B cell (primary cell): ENCODE data around the gene BEND7. TPM values are rescaled to one million over a fixed set of nuclear protein-coding genes. Genes with fewer than 3 reads are reported as not detected.
"Not testable (repeated sequence)": the region's sequence is repeated elsewhere in the genome, so short reads cannot be mapped to it uniquely, and the experiment has no call there.

Source experiments
- ATAC-seq: fragments of 200-7000 bp; cut with Tn5 transposase; one replicate; pipeline ENCODE4 v1.10.0; 2021; ENCODE audit warnings: low read depth, mild to moderate bottlenecking, moderate number of reproducible peaks, moderate library complexity
- CTCF ChIA-PET: fragments of 350-600 bp; sonication (Branson Sonifier 250); formaldehyde crosslinking; loops from one replicate; lab custom pipeline; 2021; ENCODE audit warnings: antibody characterized with exemption, inconsistent platforms; lab: Charles Lee
- POLR2A ChIA-PET: fragments of 350-600 bp; sonication (Branson Sonifier 250); formaldehyde crosslinking; loops from one replicate; lab custom pipeline; 2021; ENCODE audit warnings: antibody characterized with exemption; lab: Charles Lee
- DNase-seq: peaks from one replicate; pipeline ENCODE4 v3.0.0; 2013
- H2AFZ ChIP-seq: 2 replicates; pipeline ENCODE4 v1.6.1; 2012; ENCODE audit warnings: mild to moderate bottlenecking, low read depth, low read length; ENCODE audit not compliant: insufficient read depth, poor library complexity, severe bottlenecking
- H3K27ac ChIP-seq, 2 donors: 1 replicate in 1 of 2; 2 replicates in 1 of 2; pipeline ENCODE4 v1.5.1; 2012 to 2013; ENCODE audit warnings: low read length in 2 of 2, mild to moderate bottlenecking in 2 of 2, moderate library complexity in 1 of 2
- H3K27me3 ChIP-seq, 4 experiments: fragments of 200-600 bp in 1 of 4; sonication (generic) in 1 of 4; replicated peaks in 1 of 4; 1 replicate in 2 of 4; 2 replicates in 2 of 4; pipeline versions ENCODE4 v1.6.1 to v1.7.0; 2013 to 2016; ENCODE audit warnings: low read length in 3 of 4, mild to moderate bottlenecking in 2 of 4, mixed read lengths in 1 of 4, moderate library complexity in 1 of 4; ENCODE audit not compliant: insufficient read depth in 4 of 4, control insufficient read depth in 3 of 4; ENCODE audit errors: control extremely low read depth in 1 of 4
- H3K36me3 ChIP-seq, 2 experiments: replicated peaks in 1 of 2; 1 replicate in 1 of 2; 2 replicates in 1 of 2; pipeline versions ENCODE4 v1.6.1 to v1.7.1; 2013; ENCODE audit warnings: low read length in 1 of 2; ENCODE audit not compliant: insufficient read depth in 2 of 2, control insufficient read depth in 1 of 2; ENCODE audit errors: control extremely low read depth in 1 of 2, extremely low read depth in 1 of 2
- H3K4me1 ChIP-seq, 2 donors: fragments of 200-600 bp in 1 of 2; sonication (generic) in 1 of 2; 1 replicate in 1 of 2; 2 replicates in 1 of 2; pipeline versions ENCODE4 v1.5.1 to v1.6.1; 2013 to 2017; ENCODE audit warnings: low read length in 2 of 2; ENCODE audit not compliant: control insufficient read depth in 2 of 2, insufficient read depth in 2 of 2
- H3K4me2 ChIP-seq: replicated peaks from 2 replicates; pipeline ENCODE3; 2012; ENCODE audit warnings: mild to moderate bottlenecking, low read depth, low read length; ENCODE audit not compliant: poor library complexity, severe bottlenecking
- H3K4me3 ChIP-seq, 5 experiments: fragments of 200-600 bp in 1 of 5; sonication (generic) in 1 of 5; 1 replicate in 3 of 5; 2 replicates in 2 of 5; pipeline versions ENCODE4 v1.5.1 to v1.7.0; 2011 to 2016; ENCODE audit warnings: low read length in 4 of 5, mild to moderate bottlenecking in 4 of 5, low read depth in 2 of 5, control low read depth in 1 of 5, moderate library complexity in 1 of 5; ENCODE audit not compliant: insufficient read depth in 1 of 5; ENCODE audit errors: control extremely low read depth in 1 of 5, extremely low read depth in 1 of 5
- H3K79me2 ChIP-seq: fragments of 200-600 bp; sonication (generic); one replicate; pipeline ENCODE4 v1.6.0; 2016; ENCODE audit warnings: low read length; ENCODE audit not compliant: control insufficient read depth, insufficient read depth
- H3K9ac ChIP-seq: fragments of 200-600 bp; sonication (generic); 2 replicates; pipeline ENCODE4 v1.6.1; 2017; ENCODE audit warnings: mild to moderate bottlenecking, low read length, moderate library complexity
- H3K9me3 ChIP-seq, 3 donors: one replicate each; pipeline versions ENCODE4 v1.6.1 to v1.7.1; 2013; ENCODE audit warnings: low read length in 2 of 3; ENCODE audit not compliant: control insufficient read depth in 2 of 3, insufficient read depth in 1 of 3; ENCODE audit errors: control extremely low read depth in 1 of 3
- H4K20me1 ChIP-seq: 2 replicates; pipeline ENCODE4 v1.6.0; 2012; ENCODE audit warnings: mild to moderate bottlenecking, low read length; ENCODE audit not compliant: insufficient read depth, control insufficient read depth, poor library complexity, severe bottlenecking
- H3K27ac Mint-ChIP-seq: one replicate; pipeline ENCODE4 v1.8.0; 2021; ENCODE audit warnings: mixed read lengths
- H3K27me3 Mint-ChIP-seq: one replicate; pipeline ENCODE4 v1.8.0; 2021; ENCODE audit warnings: mixed read lengths
- H3K4me1 Mint-ChIP-seq: one replicate; pipeline ENCODE4 v1.8.0; 2021; ENCODE audit warnings: mixed read lengths
- H3K4me3 Mint-ChIP-seq: one replicate; pipeline ENCODE4 v1.8.0; 2021; ENCODE audit warnings: mixed read lengths
- H3K9me3 Mint-ChIP-seq: one replicate; pipeline ENCODE4 v1.8.0; 2022; ENCODE audit warnings: mixed read lengths; ENCODE audit not compliant: insufficient read depth
- EZH2 ChIP-seq: IDR thresholded peaks from 2 replicates; pipeline ENCODE4 v1.6.1; 2012; ENCODE audit warnings: borderline replicate concordance, low read depth, mild to moderate bottlenecking, moderate library complexity, low read length; ENCODE audit not compliant: insufficient read depth, poor library complexity, severe bottlenecking
- WGBS: methylation state at CpG from one replicate; pipeline ENCODE4 v1.1.5; 2013; ENCODE audit warnings: missing lambda C conversion rate; ENCODE audit not compliant: insufficient coverage; 5-methylcytosine and 5-hydroxymethylcytosine counted together
- intact Hi-C: fragments of 100-400 bp; cut with micrococcal nuclease; formaldehyde crosslinking; loops from one replicate; pipeline ENCODE4 v1.10.0; 2022
- polyA plus RNA-seq: library from polyadenylated mRNA; depleted of rRNA; stranded (reverse); fragments of >200 nt; gene quantifications from 2 replicates; pipeline ENCODE4 v1.2.3, GENCODE V29; 2012
- total RNA-seq, 2 donors: library from RNA; stranded (reverse); fragments of 120-200 nt in 1 of 2; gene quantifications; 1 replicate in 1 of 2; 2 replicates in 1 of 2; pipeline versions ENCODE4 v1.2.3 to v1.2.4, GENCODE V29; 2013 to 2022
- TF ChIP-seq, protein P1 (sequence below): fragments of 200-600 bp; IDR thresholded peaks from one replicate; pipeline ENCODE4 v1.8.0; 2022; ENCODE audit warnings: antibody characterized with exemption, mild to moderate bottlenecking

BEND7 gene
- total and polyA plus RNA-seq, 2 donors (not counting 1 experiment from before 2014, with no cell fraction given): 0.10 TPM; not detected in 1

DNA sequence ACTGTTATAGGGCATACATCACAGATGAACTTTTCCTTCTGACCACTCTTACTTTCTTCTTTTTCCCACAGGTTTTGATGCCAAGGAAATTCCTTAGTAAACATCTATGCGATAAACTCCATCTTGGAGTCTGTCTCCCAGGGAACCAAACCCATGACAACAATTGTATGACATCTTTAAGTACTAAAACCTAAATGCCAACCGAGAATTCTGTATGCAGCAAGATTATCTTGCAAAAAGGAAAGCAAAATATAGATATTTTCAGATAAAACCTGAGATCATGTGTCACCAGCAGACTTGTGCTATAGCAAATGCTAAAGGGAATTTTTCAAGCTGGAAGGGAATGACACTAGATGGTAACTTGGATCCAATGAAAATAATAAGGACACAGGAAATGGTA lies 22.0 kb upstream of the BEND7 start:
- Histone ChIP-seq H3K36me3 (no peaks in the 10 kb centered on the region), H4K20me1 (no peaks in the 10 kb centered on the region), H3K4me1 (no peaks in the 10 kb centered on the region), H3K9ac (no peak overlapping the region), H2AFZ (no peak overlapping the region), H3K9me3 (peaks cover 0 to 7% (median 5%) of the 10 kb centered on the region in 3 donors), H3K4me2 (no peak overlapping the region), H3K4me3 (no peak overlapping the region), H3K79me2 (no peaks in the 10 kb centered on the region), H3K27me3 (peaks cover 0 to 6% (median 3%) of the 10 kb centered on the region in 4 experiments), H3K27ac (no peak overlapping the region)
- Mint-ChIP-seq H3K9me3 (peaks cover 14% of the 10 kb centered on the region), H3K4me3 (no peak overlapping the region), H3K4me1 (no peaks in the 10 kb centered on the region), H3K27me3 (peaks cover 43% of the 10 kb centered on the region), H3K27ac (no peak overlapping the region)
- intact Hi-C loops: no loop called here
- ATAC-seq (no peak), DNase-seq (no peak)
- ChIA-PET CTCF (no interaction called here), POLR2A (no interaction called here)
- no CpG with 5 or more reads among the region's 2 CpGs for WGBS
- TF ChIP-seq, protein P1, sequence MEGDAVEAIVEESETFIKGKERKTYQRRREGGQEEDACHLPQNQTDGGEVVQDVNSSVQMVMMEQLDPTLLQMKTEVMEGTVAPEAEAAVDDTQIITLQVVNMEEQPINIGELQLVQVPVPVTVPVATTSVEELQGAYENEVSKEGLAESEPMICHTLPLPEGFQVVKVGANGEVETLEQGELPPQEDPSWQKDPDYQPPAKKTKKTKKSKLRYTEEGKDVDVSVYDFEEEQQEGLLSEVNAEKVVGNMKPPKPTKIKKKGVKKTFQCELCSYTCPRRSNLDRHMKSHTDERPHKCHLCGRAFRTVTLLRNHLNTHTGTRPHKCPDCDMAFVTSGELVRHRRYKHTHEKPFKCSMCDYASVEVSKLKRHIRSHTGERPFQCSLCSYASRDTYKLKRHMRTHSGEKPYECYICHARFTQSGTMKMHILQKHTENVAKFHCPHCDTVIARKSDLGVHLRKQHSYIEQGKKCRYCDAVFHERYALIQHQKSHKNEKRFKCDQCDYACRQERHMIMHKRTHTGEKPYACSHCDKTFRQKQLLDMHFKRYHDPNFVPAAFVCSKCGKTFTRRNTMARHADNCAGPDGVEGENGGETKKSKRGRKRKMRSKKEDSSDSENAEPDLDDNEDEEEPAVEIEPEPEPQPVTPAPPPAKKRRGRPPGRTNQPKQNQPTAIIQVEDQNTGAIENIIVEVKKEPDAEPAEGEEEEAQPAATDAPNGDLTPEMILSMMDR: no peak
- TF ChIP-seq EZH2: no peak

DNA sequence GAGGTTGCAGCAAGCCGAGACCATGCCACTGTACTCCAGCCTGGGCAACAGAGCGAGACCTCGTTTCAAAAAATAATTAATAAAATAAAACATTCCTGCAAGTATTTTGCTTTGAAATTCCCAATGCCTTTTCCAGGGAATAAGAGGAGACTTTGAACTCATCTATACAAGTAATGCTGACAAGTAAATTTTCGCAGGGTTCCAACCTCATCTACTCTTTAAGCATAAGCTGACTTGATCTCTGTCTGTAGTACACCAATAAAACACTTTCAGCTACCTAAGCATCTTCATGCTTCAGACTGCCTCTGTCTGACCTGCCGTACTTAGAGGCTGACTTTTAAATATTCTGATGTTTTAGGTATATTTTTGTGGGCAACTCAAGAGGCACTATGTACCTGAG lies 13.7 kb upstream of the BEND7 start:
- peaks cover 62% of the 10 kb centered on the region for H3K27me3 Mint-ChIP-seq
- H3K4me2 ChIP-seq: no peak overlapping the region
- intact Hi-C loops: no loop called here
- no peak overlapping the region for H3K9ac ChIP-seq
- H3K4me3 Mint-ChIP-seq: no peak overlapping the region
- POLR2A ChIA-PET: no interaction called here
- no peaks in the 10 kb centered on the region for H3K4me1 ChIP-seq
- no peaks in the 10 kb centered on the region for H3K36me3 ChIP-seq
- ATAC-seq (no peak), DNase-seq (no peak)
- H4K20me1 ChIP-seq: no peaks in the 10 kb centered on the region
- no peak overlapping the region for H3K27ac Mint-ChIP-seq
- no CpG with 5 or more reads among the region's 5 CpGs for WGBS
- H3K79me2 ChIP-seq: no peaks in the 10 kb centered on the region
- H3K27me3 ChIP-seq: peaks cover 0 to 5% (median 3%) of the 10 kb centered on the region in 4 experiments
- CTCF ChIA-PET: no interaction called here
- H3K9me3 Mint-ChIP-seq: no peaks in the 10 kb centered on the region
- TF ChIP-seq, protein P1: no peak
- TF ChIP-seq EZH2: no peak
- H3K4me3 ChIP-seq: no peak overlapping the region
- no peaks in the 10 kb centered on the region for H3K9me3 ChIP-seq
- H2AFZ ChIP-seq: no peak overlapping the region
- no peaks in the 10 kb centered on the region for H3K4me1 Mint-ChIP-seq
- no peak overlapping the region for H3K27ac ChIP-seq

DNA sequence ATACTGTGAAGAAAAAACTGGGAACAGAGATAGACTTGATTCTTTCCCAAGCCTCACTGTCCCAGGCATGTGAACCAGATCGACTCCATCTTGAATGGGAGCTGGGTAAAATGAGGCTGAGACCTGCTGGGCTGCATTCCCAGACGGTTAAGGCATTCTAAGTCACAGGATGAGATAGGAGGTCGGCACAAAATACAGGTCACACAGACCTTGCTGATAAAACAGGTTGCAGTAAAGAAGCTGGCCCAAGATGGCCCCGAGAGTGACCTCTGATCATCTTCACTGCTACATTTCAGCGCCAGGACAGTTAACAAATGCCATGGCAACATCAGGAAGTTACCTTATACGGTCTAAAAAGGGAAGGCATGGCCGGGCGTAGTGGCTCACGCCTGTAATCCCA lies 9.2 kb upstream of the BEND7 start:
- POLR2A ChIA-PET, H3K79me2 ChIP-seq, H3K9me3 Mint-ChIP-seq, H3K9me3 ChIP-seq, H3K27ac Mint-ChIP-seq, H3K9ac ChIP-seq, H3K36me3 ChIP-seq, H4K20me1 ChIP-seq, ATAC-seq, H2AFZ ChIP-seq, intact Hi-C loops, H3K27ac ChIP-seq, H3K4me1 ChIP-seq, DNase-seq, H3K4me3 ChIP-seq, H3K4me1 Mint-ChIP-seq, H3K4me2 ChIP-seq, H3K4me3 Mint-ChIP-seq: not testable (repeated sequence)
- CTCF ChIA-PET: interaction anchor here (0.6 to 1.7 kb wide), 4 partner anchors 31 to 293 kb away, joined by 3 to 5 read pairs (median 4); no protein-coding TSS in a partner anchor
- H3K27me3 Mint-ChIP-seq: peaks cover 53% of the 10 kb centered on the region
- 87% methylated on average over 9 of the region's 9 CpGs for WGBS
- peaks cover 0 to 18% (median 5%) of the 10 kb centered on the region in 4 experiments for H3K27me3 ChIP-seq
